A673 (cell line): ENCODE data around the gene SLC38A9.

Experiments
- EZH2 ChIP-seq: fragments of 200-600 bp; sonication (generic); IDR thresholded peaks from 2 replicates; pipeline ENCODE4 v1.6.1; 2017; ENCODE audit warnings: borderline replicate concordance, low read depth, mild to moderate bottlenecking, mixed read lengths, antibody characterized with exemption, low read length; ENCODE audit not compliant: poor library complexity, severe bottlenecking
- TF ChIP-seq, protein P1 (sequence below): fragments of 300-800, 200-600 bp; sonication (generic); conservative IDR thresholded peaks from 2 replicates; pipeline ENCODE4 v1.5.1; 2017; ENCODE audit warnings: low read depth, mild to moderate bottlenecking, antibody characterized with exemption, low read length, moderate library complexity, mixed read lengths

DNA sequence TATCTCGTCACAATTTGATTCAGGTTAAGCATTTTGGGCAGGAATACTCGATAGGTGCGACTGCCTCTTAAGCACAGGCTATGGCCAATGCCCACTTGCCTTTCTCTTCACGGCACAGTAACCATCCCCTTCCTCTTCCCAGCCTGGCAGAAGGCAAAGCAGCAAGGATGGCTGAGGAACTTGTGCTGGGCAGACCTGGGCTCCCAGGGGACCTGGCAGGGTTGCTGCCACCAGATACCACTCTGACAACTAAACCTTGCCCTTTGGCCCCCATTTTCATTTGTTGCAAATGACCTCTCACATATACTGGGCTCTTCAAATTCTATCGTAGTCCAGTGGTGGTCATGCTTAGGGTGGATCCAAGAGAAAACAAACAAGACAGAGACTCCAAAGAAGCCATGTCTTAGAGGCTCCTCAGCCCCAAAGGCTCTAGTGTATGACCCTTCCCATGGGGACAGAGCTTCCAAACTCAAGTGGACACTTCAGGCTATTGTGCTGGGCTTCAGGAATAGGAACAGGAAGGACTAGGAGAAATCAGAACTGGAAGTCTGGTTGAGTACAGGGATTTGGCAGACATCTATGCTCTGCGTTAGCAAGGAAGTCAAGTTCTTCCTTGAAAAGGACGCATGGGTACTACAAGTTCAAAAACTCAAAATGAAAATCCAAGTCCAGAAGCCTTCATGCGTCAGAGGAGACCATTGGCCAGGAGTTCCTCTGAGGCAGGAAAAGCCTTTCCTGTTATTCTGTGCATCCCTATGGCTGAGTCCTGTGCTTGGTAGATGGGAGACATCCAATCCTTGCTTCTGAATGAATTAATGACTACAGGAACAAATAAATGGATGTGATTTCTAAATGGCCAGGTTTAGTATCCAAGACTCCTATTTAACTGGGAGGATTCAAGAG lies 112.7 kb downstream of the SLC38A9 start:
- TF ChIP-seq, protein P1, sequence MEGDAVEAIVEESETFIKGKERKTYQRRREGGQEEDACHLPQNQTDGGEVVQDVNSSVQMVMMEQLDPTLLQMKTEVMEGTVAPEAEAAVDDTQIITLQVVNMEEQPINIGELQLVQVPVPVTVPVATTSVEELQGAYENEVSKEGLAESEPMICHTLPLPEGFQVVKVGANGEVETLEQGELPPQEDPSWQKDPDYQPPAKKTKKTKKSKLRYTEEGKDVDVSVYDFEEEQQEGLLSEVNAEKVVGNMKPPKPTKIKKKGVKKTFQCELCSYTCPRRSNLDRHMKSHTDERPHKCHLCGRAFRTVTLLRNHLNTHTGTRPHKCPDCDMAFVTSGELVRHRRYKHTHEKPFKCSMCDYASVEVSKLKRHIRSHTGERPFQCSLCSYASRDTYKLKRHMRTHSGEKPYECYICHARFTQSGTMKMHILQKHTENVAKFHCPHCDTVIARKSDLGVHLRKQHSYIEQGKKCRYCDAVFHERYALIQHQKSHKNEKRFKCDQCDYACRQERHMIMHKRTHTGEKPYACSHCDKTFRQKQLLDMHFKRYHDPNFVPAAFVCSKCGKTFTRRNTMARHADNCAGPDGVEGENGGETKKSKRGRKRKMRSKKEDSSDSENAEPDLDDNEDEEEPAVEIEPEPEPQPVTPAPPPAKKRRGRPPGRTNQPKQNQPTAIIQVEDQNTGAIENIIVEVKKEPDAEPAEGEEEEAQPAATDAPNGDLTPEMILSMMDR, result no peak
- no peak for TF ChIP-seq EZH2
